ENCODE measurements around the gene ATG5. TPM values are rescaled to one million over a fixed set of nuclear protein-coding genes. Genes with fewer than 3 reads are reported as not detected.

ATG5 gene
- polyA plus RNA-seq, 1 of the 3 experiments (the other 2 are of a cell fraction): 15.5 TPM

GRCh38 chr6:106318061-106318460, 7.5 kb downstream of the ATG5 start:
- H3K9ac ChIP-seq: no peak overlapping the region
- no peaks in the 10 kb centered on the region for H3K9me2 ChIP-seq
- no peak for DNase-seq
- peaks cover 5 to 8% of the 10 kb centered on the region in 2 experiments; a peak in 3 of 4 replicates for H3K4me1 ChIP-seq (ENCODE audit: control insufficient read depth in 1 of 2, insufficient read depth in 2 of 2, low read depth in 1 of 2, low read length in 1 of 2)
- 0 out of 2 replicates have a peak overlapping the region, but pooled peaks have one; percentile 6 for H3K4me2 ChIP-seq
- ChIA-PET POLR2A (no interaction called here), CTCF (interaction anchor here (1.2 to 1.5 kb wide), 2 partner anchors 16 to 22 kb away, joined by 3 to 5 read pairs; no protein-coding TSS in a partner anchor)
- no peaks in the 10 kb centered on the region for H3K9me3 ChIP-seq
- no peak overlapping the region for H2AFZ ChIP-seq (ENCODE audit: low read depth)
- peaks cover 22 to 26% of the 10 kb centered on the region in 2 experiments for H3K36me3 ChIP-seq (replicated peaks in 1 of 2; ENCODE audit: control insufficient read depth in 1 of 2, insufficient read depth in 2 of 2, low read length in 1 of 2)
- H3K79me2 ChIP-seq (ENCODE audit: insufficient read depth): peaks cover 97% of the 10 kb centered on the region
- 86% methylated on average over 2 of the region's 2 CpGs for WGBS (ENCODE audit: low lambda C conversion rate)
- H3K4me3 ChIP-seq (ENCODE audit: low read depth in 2 of 2, low read length in 1 of 2): no peak overlapping the region
- peaks cover 19% of the 10 kb centered on the region for H3F3A ChIP-seq (replicated peaks; ENCODE audit: insufficient read depth)
- H4K20me1 ChIP-seq (ENCODE audit: insufficient read depth): peaks cover 18% of the 10 kb centered on the region
- H3K27me3 ChIP-seq (ENCODE audit: insufficient read depth): no peaks in the 10 kb centered on the region
- no peak for TF ChIP-seq FOXM1 (IDR thresholded peaks at IDR 0.05; ENCODE audit: low read depth)
- TF ChIP-seq MAX (IDR thresholded peaks at IDR 0.05; ENCODE audit: low read depth): no peak
- no peak for TF ChIP-seq NRF1 (IDR thresholded peaks at IDR 0.05; ENCODE audit: low read depth, low read length)
- no peak for TF ChIP-seq PBX3 (IDR thresholded peaks at IDR 0.05)
- no peak for TF ChIP-seq FOSL2 (IDR thresholded peaks at IDR 0.05; ENCODE audit: borderline replicate concordance, low read depth)
- TF ChIP-seq JUND (IDR thresholded peaks at IDR 0.05): no peak
- no peak for TF ChIP-seq GABPA (IDR thresholded peaks at IDR 0.05; ENCODE audit: low read depth)
- TF ChIP-seq USF2 (IDR thresholded peaks at IDR 0.05; ENCODE audit: borderline replicate concordance, low read depth, low read length): no peak
- TF ChIP-seq TCF12 (IDR thresholded peaks at IDR 0.05): no peak
- no peak for TF ChIP-seq RCOR1 (IDR thresholded peaks at IDR 0.05; ENCODE audit: low read length)
- TF ChIP-seq EZH2phosphoT487 (IDR thresholded peaks at IDR 0.05; ENCODE audit: borderline replicate concordance, low read depth): no peak
- TF ChIP-seq IRF3 (IDR thresholded peaks at IDR 0.05; ENCODE audit: low read depth, low read length): no peak
- TF ChIP-seq USF1 (IDR thresholded peaks at IDR 0.05; ENCODE audit: borderline replicate concordance, low read depth): no peak
- no peak for TF ChIP-seq MEF2A (IDR thresholded peaks at IDR 0.05; ENCODE audit: borderline replicate concordance, low read depth)
- no peak for TF ChIP-seq RFX5 (IDR thresholded peaks at IDR 0.05; ENCODE audit: low read length)
- TF ChIP-seq GATA2 (CRISPR knock-in tag; IDR thresholded peaks at IDR 0.05): no peak
- TF ChIP-seq POLR2AphosphoS5 (IDR thresholded peaks at IDR 0.05; ENCODE audit: low read depth, low read length): no peak
- no peak for TF ChIP-seq EP300 (IDR thresholded peaks at IDR 0.05; ENCODE audit: borderline replicate concordance in 1 of 2, low read depth in 1 of 2, low read length in 1 of 2)
- no peak overlapping the region for H3K27ac ChIP-seq (ENCODE audit: low read depth in 2 of 2, low read length in 1 of 2)

All from SK-N-SH (cell line).